Stomach smooth muscle (tissue), 2 donors: ENCODE data around the gene SMIM24.

Experiments
- H3K27ac ChIP-seq: one replicate; pipeline ENCODE4 v1.7.0; 2013; ENCODE audit warnings: mild to moderate bottlenecking, low read length, inconsistent platforms
- H3K27me3 ChIP-seq, 2 donors: one replicate each; pipeline ENCODE4 v1.7.0; 2013; ENCODE audit warnings: low read length in 2 of 2; ENCODE audit not compliant: insufficient read depth in 2 of 2, control insufficient read depth in 1 of 2
- H3K36me3 ChIP-seq, 2 donors: one replicate each; pipeline ENCODE4 v1.7.0; 2013; ENCODE audit warnings: low read length in 2 of 2; ENCODE audit not compliant: control insufficient read depth in 2 of 2, insufficient read depth in 2 of 2
- H3K4me1 ChIP-seq: one replicate; pipeline ENCODE4 v1.7.0; 2013; ENCODE audit warnings: low read length; ENCODE audit not compliant: control insufficient read depth, insufficient read depth
- H3K4me3 ChIP-seq, 2 donors: one replicate each; pipeline ENCODE4 v1.7.0; 2013; ENCODE audit warnings: low read length in 2 of 2
- H3K9ac ChIP-seq, 2 donors: one replicate each; pipeline ENCODE4 v1.7.0; 2013; ENCODE audit warnings: low read length in 2 of 2, mild to moderate bottlenecking in 1 of 2
- H3K9me3 ChIP-seq, 2 donors: one replicate each; pipeline ENCODE4 v1.7.0; 2013; ENCODE audit warnings: low read length in 2 of 2; ENCODE audit not compliant: control insufficient read depth in 2 of 2
- donor health status: healthy.
- donor health status: Pancreatic carcinoma.

Gene SMIM24

GRCh38 chr19:3522421-3523360 is 42.4 kb upstream of the SMIM24 start:
- H3K9ac ChIP-seq: no peak overlapping the region
- peaks cover 7% of the 10 kb centered on the region for H3K4me1 ChIP-seq
- no peaks in the 10 kb centered on the region for H3K9me3 ChIP-seq
- no peaks in the 10 kb centered on the region for H3K27me3 ChIP-seq
- no peak overlapping the region for H3K4me3 ChIP-seq
- peaks cover 11 to 26% of the 10 kb centered on the region in 2 donors for H3K36me3 ChIP-seq
- H3K27ac ChIP-seq: no peak overlapping the region

GRCh38 chr19:3521104-3521445 is 40.8 kb upstream of the SMIM24 start:
- H3K9ac ChIP-seq: no peak overlapping the region
- no peak overlapping the region for H3K27ac ChIP-seq
- H3K9me3 ChIP-seq: no peaks in the 10 kb centered on the region
- H3K4me3 ChIP-seq: no peak overlapping the region
- peaks cover 5 to 20% of the 10 kb centered on the region in 2 donors for H3K36me3 ChIP-seq
- H3K4me1 ChIP-seq: peaks cover 12% of the 10 kb centered on the region
- no peaks in the 10 kb centered on the region for H3K27me3 ChIP-seq

- peaks cover 5 to 20% of the 10 kb centered on the region in 2 donors for H3K36me3 ChIP-seq
- H3K4me1 ChIP-seq: peaks cover 13% of the 10 kb centered on the region
- H3K4me3 ChIP-seq: no peak overlapping the region
- H3K27ac ChIP-seq: no peak overlapping the region
- no peaks in the 10 kb centered on the region for H3K9me3 ChIP-seq
- H3K9ac ChIP-seq: no peak overlapping the region
- no peaks in the 10 kb centered on the region for H3K27me3 ChIP-seq
Observed at GRCh38 chr19:3520166-3521103, 40.1 kb upstream of the SMIM24 start.

- Histone ChIP-seq H3K27ac (no peak overlapping the region), H3K9me3 (no peaks in the 10 kb centered on the region), H3K4me1 (peaks cover 13% of the 10 kb centered on the region), H3K9ac (no peak overlapping the region), H3K27me3 (no peaks in the 10 kb centered on the region), H3K4me3 (no peak overlapping the region), H3K36me3 (peaks cover 0 to 15% of the 10 kb centered on the region in 2 donors)
Observed at GRCh38 chr19:3519126-3519525, 38.8 kb upstream of the SMIM24 start.

- no peak overlapping the region for H3K9ac ChIP-seq
- H3K4me1 ChIP-seq: peaks cover 13% of the 10 kb centered on the region
- H3K36me3 ChIP-seq: peaks cover 0 to 11% of the 10 kb centered on the region in 2 donors
- H3K4me3 ChIP-seq: no peak overlapping the region
- no peaks in the 10 kb centered on the region for H3K9me3 ChIP-seq
- no peak overlapping the region for H3K27ac ChIP-seq
- H3K27me3 ChIP-seq: no peaks in the 10 kb centered on the region
Observed at GRCh38 chr19:3518659-3519058, 38.3 kb upstream of the SMIM24 start.

- peaks cover 0 to 7% of the 10 kb centered on the region in 2 donors for H3K36me3 ChIP-seq
- H3K27ac ChIP-seq: no peak overlapping the region
- no peaks in the 10 kb centered on the region for H3K27me3 ChIP-seq
- no peaks in the 10 kb centered on the region for H3K9me3 ChIP-seq
- H3K9ac ChIP-seq: no peak overlapping the region
- no peak overlapping the region for H3K4me3 ChIP-seq
- peaks cover 17% of the 10 kb centered on the region for H3K4me1 ChIP-seq
Observed at GRCh38 chr19:3518255-3518654, 37.9 kb upstream of the SMIM24 start.

- H3K27me3 ChIP-seq: no peaks in the 10 kb centered on the region
- H3K9me3 ChIP-seq: no peaks in the 10 kb centered on the region
- H3K4me3 ChIP-seq: no peak overlapping the region
- H3K36me3 ChIP-seq: peaks cover 0 to 7% of the 10 kb centered on the region in 2 donors
- no peak overlapping the region for H3K27ac ChIP-seq
- peaks cover 17% of the 10 kb centered on the region for H3K4me1 ChIP-seq
- no peak overlapping the region for H3K9ac ChIP-seq
Observed at GRCh38 chr19:3517638-3518037, 37.3 kb upstream of the SMIM24 start.

- no peak overlapping the region for H3K9ac ChIP-seq
- no peak overlapping the region for H3K27ac ChIP-seq
- H3K4me1 ChIP-seq: peaks cover 18% of the 10 kb centered on the region
- no peaks in the 10 kb centered on the region for H3K27me3 ChIP-seq
- H3K4me3 ChIP-seq: no peak overlapping the region
- H3K36me3 ChIP-seq: peaks cover 0 to 4% of the 10 kb centered on the region in 2 donors
- no peaks in the 10 kb centered on the region for H3K9me3 ChIP-seq
Observed at GRCh38 chr19:3516675-3517207, 36.4 kb upstream of the SMIM24 start.

GRCh38 chr19:3515891-3516422 is 35.6 kb upstream of the SMIM24 start:
- H3K36me3 ChIP-seq: peaks cover 0 to 4% of the 10 kb centered on the region in 2 donors
- H3K4me1 ChIP-seq: peaks cover 21% of the 10 kb centered on the region
- no peak overlapping the region for H3K27ac ChIP-seq
- no peak overlapping the region for H3K4me3 ChIP-seq
- no peaks in the 10 kb centered on the region for H3K27me3 ChIP-seq
- H3K9ac ChIP-seq: no peak overlapping the region
- no peaks in the 10 kb centered on the region for H3K9me3 ChIP-seq

- no peak overlapping the region for H3K27ac ChIP-seq
- no peak overlapping the region for H3K4me3 ChIP-seq
- peaks cover 0 to 4% of the 10 kb centered on the region in 2 donors for H3K36me3 ChIP-seq
- H3K4me1 ChIP-seq: peaks cover 16% of the 10 kb centered on the region
- H3K9me3 ChIP-seq: no peaks in the 10 kb centered on the region
- H3K9ac ChIP-seq: no peak overlapping the region
- H3K27me3 ChIP-seq: no peaks in the 10 kb centered on the region
Observed at GRCh38 chr19:3514930-3515329, 34.6 kb upstream of the SMIM24 start.
